Heart left ventricle (tissue), 16 donors: ENCODE results near the gene LGR6. TPM values are rescaled to one million over a fixed set of nuclear protein-coding genes. Genes with fewer than 3 reads are reported as not detected.
A peak's percentile ranks its signal among the peaks of the same experiment; 100 is the strongest.

ENCODE experiments used
- ATAC-seq, 4 donors: fragments of 200-7000 bp; cut with Tn5 transposase; one replicate each; pipeline ENCODE4 v1.9.1; 2020 to 2022; ENCODE audit warnings: moderate library complexity in 4 of 4, mild to moderate bottlenecking in 3 of 4, moderate number of reproducible peaks in 1 of 4
- DNase-seq, 5 donors: peaks; one replicate each; pipeline ENCODE4 v3.0.0-alpha.2; 2020
- H3K27ac ChIP-seq, 12 donors: fragments of 200-600 bp; sonication (generic) in 4 of 12; one replicate each; pipeline versions ENCODE4 v1.5.0 to v1.8.0; 2016 to 2022; ENCODE audit warnings: mild to moderate bottlenecking in 2 of 12
- H3K27me3 ChIP-seq, 9 donors: fragments of 200-600 bp; sonication (generic) in 2 of 9; one replicate each; pipeline versions ENCODE4 v1.5.1 to v1.8.0; 2016 to 2022; ENCODE audit warnings: mild to moderate bottlenecking in 3 of 9
- H3K36me3 ChIP-seq, 9 donors: fragments of 200-600 bp; sonication (generic) in 2 of 9; one replicate each; pipeline versions ENCODE4 v1.5.0 to v1.8.0; 2018 to 2022; ENCODE audit warnings: mild to moderate bottlenecking in 2 of 9
- H3K4me1 ChIP-seq, 12 donors: fragments of 200-600 bp; sonication (generic) in 4 of 12; one replicate each; pipeline versions ENCODE4 v1.5.0 to v1.8.0; 2016 to 2022; ENCODE audit warnings: mild to moderate bottlenecking in 3 of 12
- H3K4me3 ChIP-seq, 12 donors: fragments of 200-600 bp; sonication (generic) in 4 of 12; one replicate each; pipeline versions ENCODE4 v1.5.0 to v1.8.0; 2017 to 2022; ENCODE audit warnings: mild to moderate bottlenecking in 9 of 12, moderate library complexity in 4 of 12
- H3K9me3 ChIP-seq, 12 donors: fragments of 200-600 bp; sonication (generic) in 4 of 12; one replicate each; pipeline versions ENCODE4 v1.5.0 to v1.8.0; 2016 to 2022; ENCODE audit warnings: mild to moderate bottlenecking in 1 of 12
- POLR2A ChIP-seq, 2 donors: fragments of 450-650 bp; IDR thresholded peaks; one replicate each; pipeline ENCODE4 v1.6.1; 2017; ENCODE audit warnings: antibody characterized with exemption in 2 of 2, mild to moderate bottlenecking in 2 of 2, moderate library complexity in 2 of 2
- WGBS, 4 donors: extraction: QIAGEN DNeasy Blood & Tissue Kit in 2 of 4; methylation state at CpG; one replicate each; pipeline versions ENCODE4 v1.1.5 to v1.1.7; 2013 to 2018; 5-methylcytosine and 5-hydroxymethylcytosine counted together
- intact Hi-C, 10 donors: fragments of 100-400 bp; cut with DNase I; formaldehyde crosslinking; loops; one replicate each; pipeline versions ENCODE4 v1.11.1 to v1.14.2; 2022
- polyA plus RNA-seq, 2 donors: library from polyadenylated mRNA; stranded (reverse); fragments of 200-250 nt; gene quantifications; one replicate each; pipeline ENCODE4 v1.2.3, GENCODE V29; 2013
- total RNA-seq, 9 donors: library from RNA; depleted of rRNA in 2 of 9; stranded (reverse); fragments of >200 nt in 2 of 9; fragmentation: NEBNext Ultra II Directional in 3 of 9; extraction: Animal tissue kit (Norgen Biotek cat#: 25700) in 3 of 9; gene quantifications; one replicate each; pipeline versions ENCODE4 v1.1.0 to v1.2.4, GENCODE V29; 2016 to 2023
- TF ChIP-seq, protein P1 (sequence below), 12 donors: fragments of 200-600 bp; sonication (generic) in 4 of 12; IDR thresholded peaks; one replicate each; pipeline versions ENCODE4 v1.5.0 to v1.8.0; 2018 to 2022; ENCODE audit warnings: antibody characterized with exemption in 12 of 12, mild to moderate bottlenecking in 5 of 12
- donor health status: ischemic (EF 13 %, LVEDD 7.1; RV severe dilation, severe dysfunction).
- donor health status: healthy with polysubstance abuse.
- donor health status: DM: no; HTN: yes; CAD: no.
- donor health status: DM: no; HTN: no; CAD: no.
- donor health status: ischemic (EF 25% LVEDD 6.9; RV normal size, moderate dysfunction).
- donor health status: ischemic (EF 25% LVEDD 5.7; RV mildly dilated, moderate dysfunction).
- donor health status: healthy.
- donor health status: DM: yes; HTN: yes; CAD: no.
- donor health status: ischemic (EF 35%, LVEDD 5.7; RV mildly dilated, moderate dysfunction).
- donor health status: nonischemic (EF 11% LVEDD 7.7; RV severe dilation, severe dysfunction).
- donor health status: DM: yes; HTN: yes; CAD: no.
- donor health status: PGD.
- donor health status: ischemic (EF 29% LVEDD 5.4; RV normal size, mild dysfunction).
- donor health status: nonischemic (EF 23%, LVEDD 6.1; RV moderate dilation, normal function).

Gene LGR6
- total and polyA plus RNA-seq, 11 donors, result 0.29 to 3.5 (median 1.7) TPM

DNA sequence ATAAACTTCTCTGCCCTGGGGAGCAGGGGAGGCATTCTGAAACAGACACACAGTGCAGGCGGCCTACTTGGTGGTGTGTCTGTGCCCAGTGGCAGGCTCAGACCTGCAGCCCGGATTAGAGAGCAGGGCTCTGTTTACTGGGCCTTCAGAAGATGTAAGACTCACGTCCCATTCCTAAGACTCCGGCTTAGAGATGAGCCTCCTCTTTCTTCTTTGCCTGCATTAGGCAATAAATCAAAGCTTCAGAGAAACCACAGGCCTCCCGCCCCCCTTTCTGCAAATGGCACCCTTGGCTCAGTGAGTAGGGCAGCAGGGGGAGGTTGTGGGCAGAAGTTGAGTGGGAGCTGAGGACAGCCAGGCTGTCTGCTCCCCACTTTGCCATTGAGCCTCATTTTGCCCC, 35.8 kb downstream of the LGR6 start:
- H3K36me3 ChIP-seq, result no peaks in the 10 kb centered on the region
- no peak for TF ChIP-seq POLR2A (IDR thresholded peaks at IDR 0.05)
- TF ChIP-seq, protein P1, sequence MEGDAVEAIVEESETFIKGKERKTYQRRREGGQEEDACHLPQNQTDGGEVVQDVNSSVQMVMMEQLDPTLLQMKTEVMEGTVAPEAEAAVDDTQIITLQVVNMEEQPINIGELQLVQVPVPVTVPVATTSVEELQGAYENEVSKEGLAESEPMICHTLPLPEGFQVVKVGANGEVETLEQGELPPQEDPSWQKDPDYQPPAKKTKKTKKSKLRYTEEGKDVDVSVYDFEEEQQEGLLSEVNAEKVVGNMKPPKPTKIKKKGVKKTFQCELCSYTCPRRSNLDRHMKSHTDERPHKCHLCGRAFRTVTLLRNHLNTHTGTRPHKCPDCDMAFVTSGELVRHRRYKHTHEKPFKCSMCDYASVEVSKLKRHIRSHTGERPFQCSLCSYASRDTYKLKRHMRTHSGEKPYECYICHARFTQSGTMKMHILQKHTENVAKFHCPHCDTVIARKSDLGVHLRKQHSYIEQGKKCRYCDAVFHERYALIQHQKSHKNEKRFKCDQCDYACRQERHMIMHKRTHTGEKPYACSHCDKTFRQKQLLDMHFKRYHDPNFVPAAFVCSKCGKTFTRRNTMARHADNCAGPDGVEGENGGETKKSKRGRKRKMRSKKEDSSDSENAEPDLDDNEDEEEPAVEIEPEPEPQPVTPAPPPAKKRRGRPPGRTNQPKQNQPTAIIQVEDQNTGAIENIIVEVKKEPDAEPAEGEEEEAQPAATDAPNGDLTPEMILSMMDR (IDR thresholded peaks at IDR 0.05), result no peak
- H3K4me3 ChIP-seq, result no peak overlapping the region
- no peak for DNase-seq
- H3K27ac ChIP-seq, result no peak overlapping the region
- peaks cover 0 to 4% (median 0%) of the 10 kb centered on the region in 12 donors for H3K4me1 ChIP-seq
- no peaks in the 10 kb centered on the region for H3K9me3 ChIP-seq
- intact Hi-C loops, result no loop called here
- WGBS, 4 donors, result 80 to 92% (median 91%) methylated on average over 5 of the region's 5 CpGs
- ATAC-seq, result no peak
- peaks cover 0 to 5% (median 0%) of the 10 kb centered on the region in 9 donors for H3K27me3 ChIP-seq

- no peaks in the 10 kb centered on the region for H3K9me3 ChIP-seq
- H3K27ac ChIP-seq, result no peak overlapping the region
- H3K4me3 ChIP-seq, result no peak overlapping the region
- TF ChIP-seq POLR2A (IDR thresholded peaks at IDR 0.05), result no peak
- TF ChIP-seq, protein P1 (IDR thresholded peaks at IDR 0.05), result no peak
- peak in 1 of 5 donors; percentile 43 for DNase-seq
- H3K4me1 ChIP-seq, result peaks cover 0 to 4% (median 0%) of the 10 kb centered on the region in 12 donors
- intact Hi-C loops, result no loop called here
- WGBS, 4 donors, result 56 to 67% (median 61%) methylated on average over 10 of the region's 10 CpGs
- H3K27me3 ChIP-seq, result peaks cover 0 to 13% (median 0%) of the 10 kb centered on the region in 9 donors
- peak; percentile 72 to 78 (median 76) for ATAC-seq
- H3K36me3 ChIP-seq, result no peaks in the 10 kb centered on the region
Measured at GRCh38 chr1:202230061-202230938, 36.7 kb downstream of the LGR6 start.

DNA sequence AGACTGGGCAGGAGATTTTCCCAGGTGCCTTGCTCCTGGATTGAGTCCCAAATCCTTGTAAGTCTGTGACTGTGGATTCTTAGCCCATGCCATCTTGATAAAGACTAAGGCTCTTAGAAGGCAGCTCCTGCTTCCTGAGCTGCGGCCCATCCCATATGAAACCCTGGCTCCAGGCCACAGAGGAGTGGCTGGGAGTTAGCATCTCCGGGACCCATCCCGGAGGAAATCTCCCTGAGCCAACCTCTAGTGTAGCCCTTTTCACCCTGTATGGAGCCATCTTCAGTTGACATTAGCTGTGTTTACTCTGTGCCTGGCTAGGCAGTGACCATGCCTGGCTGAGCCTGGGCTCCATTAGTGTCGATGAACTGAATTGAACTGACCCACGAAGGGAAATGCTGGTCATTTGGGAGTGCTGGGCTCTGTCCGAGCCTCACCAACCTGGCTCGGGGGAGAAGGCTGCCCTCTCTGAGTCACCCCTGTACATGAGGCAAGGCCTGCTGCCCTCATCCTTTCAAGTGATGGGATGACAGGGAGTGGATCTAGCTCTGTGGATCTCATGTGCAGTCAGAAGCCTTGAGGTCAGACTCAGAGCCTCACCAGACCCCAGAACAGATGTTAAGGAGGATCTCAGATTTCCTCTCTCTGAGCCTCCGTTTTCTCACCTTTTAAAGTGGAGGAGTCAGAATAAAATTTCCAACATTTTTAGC, 37.5 kb downstream of the LGR6 start:
- Histone ChIP-seq H3K4me3 (no peak overlapping the region), H3K4me1 (peaks cover 0 to 4% (median 0%) of the 10 kb centered on the region in 12 donors), H3K27ac (no peak overlapping the region), H3K36me3 (no peaks in the 10 kb centered on the region), H3K27me3 (peaks cover 0 to 21% (median 0%) of the 10 kb centered on the region in 9 donors), H3K9me3 (no peaks in the 10 kb centered on the region)
- no peak for ATAC-seq
- intact Hi-C loops, result no loop called here
- WGBS, 4 donors, result 57 to 79% (median 69%) methylated on average over 5 to 8 of the region's 8 CpGs
- no peak for TF ChIP-seq POLR2A (IDR thresholded peaks at IDR 0.05)
- TF ChIP-seq, protein P1 (IDR thresholded peaks at IDR 0.05), result no peak
- DNase-seq, result no peak

DNA sequence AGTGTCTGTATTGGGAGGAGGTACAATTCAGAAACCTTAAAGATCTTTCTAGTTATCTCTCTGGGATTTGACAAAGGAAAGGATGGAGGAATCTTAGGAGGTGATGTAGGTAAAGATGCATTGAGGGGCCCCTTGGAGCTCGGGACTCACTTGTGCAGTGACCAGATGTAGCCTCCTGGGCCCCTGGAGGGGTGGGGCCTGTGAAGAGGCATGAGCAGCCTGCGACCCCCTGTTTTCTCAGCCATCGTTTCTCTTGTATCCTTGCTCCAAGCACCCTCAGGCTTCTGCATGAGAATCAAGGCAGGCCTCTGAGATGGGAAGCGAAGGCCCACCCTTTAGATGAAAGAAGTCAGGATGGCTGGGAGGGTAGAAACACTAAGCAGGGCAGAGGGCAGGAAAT, 39.6 kb downstream of the LGR6 start:
- Histone ChIP-seq H3K27ac (no peak overlapping the region), H3K4me3 (no peak overlapping the region), H3K36me3 (no peaks in the 10 kb centered on the region), H3K4me1 (peaks cover 0 to 4% (median 0%) of the 10 kb centered on the region in 12 donors), H3K9me3 (no peaks in the 10 kb centered on the region), H3K27me3 (peaks cover 0 to 23% (median 0%) of the 10 kb centered on the region in 9 donors)
- TF ChIP-seq, protein P1 (IDR thresholded peaks at IDR 0.05), result no peak
- no peak for TF ChIP-seq POLR2A (IDR thresholded peaks at IDR 0.05)
- ATAC-seq (no peak), DNase-seq (no peak)
- 46 to 87% (median 76%) methylated on average over 4 of the region's 4 CpGs for WGBS, 4 donors
- intact Hi-C loops, result no loop called here
